ENCODE results near the gene PCDH17. TPM values are rescaled to one million over a fixed set of nuclear protein-coding genes. Genes with fewer than 3 reads are reported as not detected.

Gene PCDH17
- polyA plus RNA-seq, 3 donors: not detected

GRCh38 chr13:57644106-57644505 is 12.6 kb downstream of the PCDH17 start:
- H3K4me3 Mint-ChIP-seq: no peak overlapping the region
- H3K36me3 Mint-ChIP-seq: no peaks in the 10 kb centered on the region
- no CpG with 5 or more reads among the region's 3 CpGs for WGBS (ENCODE audit: insufficient coverage)

GRCh38 chr13:57653229-57653989 is 21.9 kb downstream of the PCDH17 start:
- H3K79me2 ChIP-seq (ENCODE audit: insufficient read depth, low read length): no peaks in the 10 kb centered on the region
- no peaks in the 10 kb centered on the region for H3K36me3 ChIP-seq (replicated peaks in 1 of 2; ENCODE audit: control insufficient read depth in 1 of 2, insufficient read depth in 2 of 2, low read length in 2 of 2)
- no peak overlapping the region for H3K9ac ChIP-seq (ENCODE audit: insufficient read depth, low read length, poor library complexity, severe bottlenecking)
- no peaks in the 10 kb centered on the region for H3K4me1 Mint-ChIP-seq
- no peak overlapping the region for H3K4me3 ChIP-seq (replicated peaks in 1 of 3; ENCODE audit: low read depth in 2 of 3, low read length in 3 of 3)
- peaks cover 0 to 4% (median 0%) of the 10 kb centered on the region in 7 donors for H3K9me3 Mint-ChIP-seq
- TF ChIP-seq CTCF (IDR thresholded peaks at IDR 0.05): no peak
- no peak overlapping the region for H2AFZ ChIP-seq (ENCODE audit: insufficient read depth, low read depth, low read length, poor library complexity, severe bottlenecking)
- no peak overlapping the region for H3K4me2 ChIP-seq (replicated peaks; ENCODE audit: extremely low read depth, low read length, poor library complexity, severe bottlenecking)
- no peaks in the 10 kb centered on the region for H3K9me3 ChIP-seq (replicated peaks in 1 of 2; ENCODE audit: control insufficient read depth in 1 of 2, insufficient read depth in 1 of 2, low read length in 2 of 2)
- DNase-seq: no peak
- intact Hi-C loops (cut with micrococcal nuclease): no loop called here
- H3K36me3 Mint-ChIP-seq: no peaks in the 10 kb centered on the region
- no peaks in the 10 kb centered on the region for H4K20me1 ChIP-seq (ENCODE audit: insufficient read depth, low read length)
- H3K27me3 Mint-ChIP-seq (ENCODE audit: low read depth in 3 of 3): no peaks in the 10 kb centered on the region
- WGBS (ENCODE audit: insufficient coverage): no CpG with 5 or more reads among the region's 6 CpGs
- H3K27ac ChIP-seq (ENCODE audit: low read depth in 1 of 2, low read length in 2 of 2): no peak overlapping the region
- no peak overlapping the region for H3K27ac Mint-ChIP-seq
- no peak overlapping the region for H3K4me3 Mint-ChIP-seq
- no peaks in the 10 kb centered on the region for H3K4me1 ChIP-seq (ENCODE audit: control insufficient read depth in 1 of 2, insufficient read depth in 2 of 2, low read length in 2 of 2)
- no peaks in the 10 kb centered on the region for H3K27me3 ChIP-seq (ENCODE audit: control insufficient read depth in 2 of 2, insufficient read depth in 2 of 2, low read length in 2 of 2)

More at GRCh38 chr13:57644106-57644505, 12.6 kb downstream of the PCDH17 start:
- no peak for DNase-seq
- Histone ChIP-seq H3K4me2 (replicated peaks; ENCODE audit: extremely low read depth, low read length, poor library complexity, severe bottlenecking) (no peak overlapping the region), H3K4me3 (replicated peaks in 1 of 3; ENCODE audit: low read depth in 2 of 3, low read length in 3 of 3) (no peak overlapping the region), H3K4me1 (ENCODE audit: control insufficient read depth in 1 of 2, insufficient read depth in 2 of 2, low read length in 2 of 2) (no peaks in the 10 kb centered on the region), H2AFZ (ENCODE audit: insufficient read depth, low read depth, low read length, poor library complexity, severe bottlenecking) (no peak overlapping the region), H3K27me3 (ENCODE audit: control insufficient read depth in 2 of 2, insufficient read depth in 2 of 2, low read length in 2 of 2) (no peaks in the 10 kb centered on the region), H3K36me3 (replicated peaks in 1 of 2; ENCODE audit: control insufficient read depth in 1 of 2, insufficient read depth in 2 of 2, low read length in 2 of 2) (no peaks in the 10 kb centered on the region), H3K79me2 (ENCODE audit: insufficient read depth, low read length) (no peaks in the 10 kb centered on the region), H3K9me3 (replicated peaks in 1 of 2; ENCODE audit: control insufficient read depth in 1 of 2, insufficient read depth in 1 of 2, low read length in 2 of 2) (no peaks in the 10 kb centered on the region), H4K20me1 (ENCODE audit: insufficient read depth, low read length) (no peaks in the 10 kb centered on the region), H3K27ac (ENCODE audit: low read depth in 1 of 2, low read length in 2 of 2) (no peak overlapping the region), H3K9ac (ENCODE audit: insufficient read depth, low read length, poor library complexity, severe bottlenecking) (no peak overlapping the region)
- intact Hi-C loops (cut with micrococcal nuclease): no loop called here
- TF ChIP-seq CTCF (IDR thresholded peaks at IDR 0.05): no peak
- Mint-ChIP-seq H3K4me1 (no peaks in the 10 kb centered on the region), H3K9me3 (no peaks in the 10 kb centered on the region), H3K27me3 (ENCODE audit: low read depth in 3 of 3) (no peaks in the 10 kb centered on the region), H3K27ac (no peak overlapping the region)
